Panc1 (cell line): Measurements from ENCODE around the gene ZNF316.

Experiments
- POLR2AphosphoS5 ChIP-seq: IDR thresholded peaks from 2 replicates; pipeline ENCODE4 v1.6.1; 2012; ENCODE audit warnings: mild to moderate bottlenecking, low read depth, low read length, moderate library complexity
- SIN3A ChIP-seq: IDR thresholded peaks from 2 replicates; pipeline ENCODE4 v1.6.1; 2012; ENCODE audit warnings: low read depth, mild to moderate bottlenecking, low read length, moderate library complexity, borderline replicate concordance; ENCODE audit not compliant: insufficient read depth
- TCF7L2 ChIP-seq: IDR thresholded peaks from 2 replicates; pipeline ENCODE4 v1.6.1; 2011; ENCODE audit warnings: mild to moderate bottlenecking, low read depth, low read length, inconsistent platforms
- TF ChIP-seq, protein P1 (sequence below): fragments of 450-650 bp; IDR thresholded peaks from 2 replicates; pipeline ENCODE4 v1.5.1; 2017; ENCODE audit warnings: mild to moderate bottlenecking
- TF ChIP-seq, protein P2 (sequence below), 2 experiments: IDR thresholded peaks; 2 replicates each; pipeline ENCODE4 v1.6.1; 2011 to 2012; ENCODE audit warnings: low read depth in 2 of 2, control low read depth in 1 of 2, low read length in 1 of 2, mild to moderate bottlenecking in 1 of 2, moderate library complexity in 1 of 2; ENCODE audit not compliant: insufficient read depth in 1 of 2

DNA sequence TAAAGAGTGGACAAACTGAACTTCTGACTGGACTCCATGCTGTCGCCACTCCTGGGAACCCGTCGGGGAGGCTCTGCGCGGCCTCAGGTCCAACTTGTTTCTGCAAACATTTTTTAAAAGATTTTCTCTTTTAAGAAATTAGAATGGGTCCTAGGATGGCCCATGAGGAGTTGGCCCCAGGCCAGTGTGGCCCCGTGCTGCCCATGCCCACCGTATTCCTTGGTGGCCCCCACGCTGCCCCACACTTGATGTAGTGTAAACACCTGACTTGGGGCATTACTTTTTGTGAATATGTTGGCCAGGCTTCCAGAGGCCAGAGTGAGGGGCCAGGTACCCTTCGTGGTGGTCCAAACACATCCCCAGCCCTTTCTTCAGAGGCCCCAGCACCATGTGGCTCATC is 19.3 kb downstream of the ZNF316 start:
- TF ChIP-seq, protein P1, sequence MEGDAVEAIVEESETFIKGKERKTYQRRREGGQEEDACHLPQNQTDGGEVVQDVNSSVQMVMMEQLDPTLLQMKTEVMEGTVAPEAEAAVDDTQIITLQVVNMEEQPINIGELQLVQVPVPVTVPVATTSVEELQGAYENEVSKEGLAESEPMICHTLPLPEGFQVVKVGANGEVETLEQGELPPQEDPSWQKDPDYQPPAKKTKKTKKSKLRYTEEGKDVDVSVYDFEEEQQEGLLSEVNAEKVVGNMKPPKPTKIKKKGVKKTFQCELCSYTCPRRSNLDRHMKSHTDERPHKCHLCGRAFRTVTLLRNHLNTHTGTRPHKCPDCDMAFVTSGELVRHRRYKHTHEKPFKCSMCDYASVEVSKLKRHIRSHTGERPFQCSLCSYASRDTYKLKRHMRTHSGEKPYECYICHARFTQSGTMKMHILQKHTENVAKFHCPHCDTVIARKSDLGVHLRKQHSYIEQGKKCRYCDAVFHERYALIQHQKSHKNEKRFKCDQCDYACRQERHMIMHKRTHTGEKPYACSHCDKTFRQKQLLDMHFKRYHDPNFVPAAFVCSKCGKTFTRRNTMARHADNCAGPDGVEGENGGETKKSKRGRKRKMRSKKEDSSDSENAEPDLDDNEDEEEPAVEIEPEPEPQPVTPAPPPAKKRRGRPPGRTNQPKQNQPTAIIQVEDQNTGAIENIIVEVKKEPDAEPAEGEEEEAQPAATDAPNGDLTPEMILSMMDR, result no peak
- TF ChIP-seq POLR2AphosphoS5, result no peak
- TF ChIP-seq, protein P2, sequence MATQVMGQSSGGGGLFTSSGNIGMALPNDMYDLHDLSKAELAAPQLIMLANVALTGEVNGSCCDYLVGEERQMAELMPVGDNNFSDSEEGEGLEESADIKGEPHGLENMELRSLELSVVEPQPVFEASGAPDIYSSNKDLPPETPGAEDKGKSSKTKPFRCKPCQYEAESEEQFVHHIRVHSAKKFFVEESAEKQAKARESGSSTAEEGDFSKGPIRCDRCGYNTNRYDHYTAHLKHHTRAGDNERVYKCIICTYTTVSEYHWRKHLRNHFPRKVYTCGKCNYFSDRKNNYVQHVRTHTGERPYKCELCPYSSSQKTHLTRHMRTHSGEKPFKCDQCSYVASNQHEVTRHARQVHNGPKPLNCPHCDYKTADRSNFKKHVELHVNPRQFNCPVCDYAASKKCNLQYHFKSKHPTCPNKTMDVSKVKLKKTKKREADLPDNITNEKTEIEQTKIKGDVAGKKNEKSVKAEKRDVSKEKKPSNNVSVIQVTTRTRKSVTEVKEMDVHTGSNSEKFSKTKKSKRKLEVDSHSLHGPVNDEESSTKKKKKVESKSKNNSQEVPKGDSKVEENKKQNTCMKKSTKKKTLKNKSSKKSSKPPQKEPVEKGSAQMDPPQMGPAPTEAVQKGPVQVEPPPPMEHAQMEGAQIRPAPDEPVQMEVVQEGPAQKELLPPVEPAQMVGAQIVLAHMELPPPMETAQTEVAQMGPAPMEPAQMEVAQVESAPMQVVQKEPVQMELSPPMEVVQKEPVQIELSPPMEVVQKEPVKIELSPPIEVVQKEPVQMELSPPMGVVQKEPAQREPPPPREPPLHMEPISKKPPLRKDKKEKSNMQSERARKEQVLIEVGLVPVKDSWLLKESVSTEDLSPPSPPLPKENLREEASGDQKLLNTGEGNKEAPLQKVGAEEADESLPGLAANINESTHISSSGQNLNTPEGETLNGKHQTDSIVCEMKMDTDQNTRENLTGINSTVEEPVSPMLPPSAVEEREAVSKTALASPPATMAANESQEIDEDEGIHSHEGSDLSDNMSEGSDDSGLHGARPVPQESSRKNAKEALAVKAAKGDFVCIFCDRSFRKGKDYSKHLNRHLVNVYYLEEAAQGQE (IDR thresholded peaks at IDR 0.05; ENCODE audit: insufficient read depth in 1 of 2, low read depth in 2 of 2, low read length in 1 of 2), result no peak
- no peak for TF ChIP-seq SIN3A
- TF ChIP-seq TCF7L2, result no peak
